ENCODE measurements around the gene ITGB1BP1. TPM values are rescaled to one million over a fixed set of nuclear protein-coding genes. Genes with fewer than 3 reads are reported as not detected.

The ITGB1BP1 gene
- total RNA-seq, 1 donor from 2014 or later, result 98.0 TPM

- Mint-ChIP-seq H3K4me1 (ENCODE audit: unreplicated experiment) (peaks cover 3% of the 10 kb centered on the region), H3K4me3 (ENCODE audit: unreplicated experiment) (no peak overlapping the region), H3K36me3 (ENCODE audit: unreplicated experiment) (peaks cover 17% of the 10 kb centered on the region), H3K9me3 (ENCODE audit: unreplicated experiment) (no peaks in the 10 kb centered on the region), H3K27ac (ENCODE audit: unreplicated experiment) (no peak overlapping the region), H3K27me3 (ENCODE audit: unreplicated experiment) (no peaks in the 10 kb centered on the region)
- TF ChIP-seq CTCF (IDR thresholded peaks at IDR 0.05), result no peak
- peak; percentile 21 for DNase-seq (ENCODE audit: extremely low spot score, unreplicated experiment)
Measured at GRCh38 chr2:9465170-9465569, 41.8 kb upstream of the ITGB1BP1 start.

GRCh38 chr2:9463698-9464034 lies 40.3 kb upstream of the ITGB1BP1 start:
- no peak overlapping the region for H3K27ac Mint-ChIP-seq (ENCODE audit: unreplicated experiment)
- TF ChIP-seq CTCF (IDR thresholded peaks at IDR 0.05), result no peak
- H3K4me3 Mint-ChIP-seq (ENCODE audit: unreplicated experiment), result no peak overlapping the region
- DNase-seq (ENCODE audit: extremely low spot score, unreplicated experiment), result peak; percentile 66
- no peaks in the 10 kb centered on the region for H3K27me3 Mint-ChIP-seq (ENCODE audit: unreplicated experiment)
- H3K36me3 Mint-ChIP-seq (ENCODE audit: unreplicated experiment), result peaks cover 21% of the 10 kb centered on the region
- peaks cover 3% of the 10 kb centered on the region for H3K4me1 Mint-ChIP-seq (ENCODE audit: unreplicated experiment)
- no peaks in the 10 kb centered on the region for H3K9me3 Mint-ChIP-seq (ENCODE audit: unreplicated experiment)

GRCh38 chr2:9462886-9463697 lies 39.8 kb upstream of the ITGB1BP1 start:
- no peak for TF ChIP-seq CTCF (IDR thresholded peaks at IDR 0.05)
- no peaks in the 10 kb centered on the region for H3K9me3 Mint-ChIP-seq (ENCODE audit: unreplicated experiment)
- H3K4me3 Mint-ChIP-seq (ENCODE audit: unreplicated experiment), result no peak overlapping the region
- H3K4me1 Mint-ChIP-seq (ENCODE audit: unreplicated experiment), result peaks cover 3% of the 10 kb centered on the region
- no peak overlapping the region for H3K27ac Mint-ChIP-seq (ENCODE audit: unreplicated experiment)
- no peaks in the 10 kb centered on the region for H3K27me3 Mint-ChIP-seq (ENCODE audit: unreplicated experiment)
- peaks cover 21% of the 10 kb centered on the region for H3K36me3 Mint-ChIP-seq (ENCODE audit: unreplicated experiment)
- DNase-seq (ENCODE audit: extremely low spot score, unreplicated experiment), result peak; percentile 34

DNA sequence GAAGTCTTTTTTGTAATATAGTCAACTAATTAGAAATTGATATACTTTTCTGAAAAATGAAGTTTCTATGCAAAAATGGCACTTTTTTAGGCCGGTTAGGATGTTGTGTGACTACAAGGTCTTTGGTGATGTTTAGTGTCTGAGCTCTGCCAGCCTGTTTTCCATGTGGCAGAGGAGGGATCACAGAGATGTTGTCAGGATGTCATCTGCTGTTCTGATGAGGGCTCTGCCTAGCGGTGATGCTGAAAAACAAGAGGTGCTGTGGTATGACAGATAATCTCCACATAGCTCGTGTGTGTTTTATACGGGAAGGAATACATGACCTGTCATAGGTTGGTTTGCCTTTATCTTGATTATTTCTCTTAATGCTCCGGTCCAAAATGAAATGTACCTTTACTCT lies 39.0 kb upstream of the ITGB1BP1 start:
- H3K4me3 Mint-ChIP-seq (ENCODE audit: unreplicated experiment), result no peak overlapping the region
- TF ChIP-seq CTCF (IDR thresholded peaks at IDR 0.05), result no peak
- H3K4me1 Mint-ChIP-seq (ENCODE audit: unreplicated experiment), result peaks cover 3% of the 10 kb centered on the region
- peaks cover 23% of the 10 kb centered on the region for H3K36me3 Mint-ChIP-seq (ENCODE audit: unreplicated experiment)
- peak; percentile 7 for DNase-seq (ENCODE audit: extremely low spot score, unreplicated experiment)
- no peaks in the 10 kb centered on the region for H3K9me3 Mint-ChIP-seq (ENCODE audit: unreplicated experiment)
- no peaks in the 10 kb centered on the region for H3K27me3 Mint-ChIP-seq (ENCODE audit: unreplicated experiment)
- no peak overlapping the region for H3K27ac Mint-ChIP-seq (ENCODE audit: unreplicated experiment)

DNA sequence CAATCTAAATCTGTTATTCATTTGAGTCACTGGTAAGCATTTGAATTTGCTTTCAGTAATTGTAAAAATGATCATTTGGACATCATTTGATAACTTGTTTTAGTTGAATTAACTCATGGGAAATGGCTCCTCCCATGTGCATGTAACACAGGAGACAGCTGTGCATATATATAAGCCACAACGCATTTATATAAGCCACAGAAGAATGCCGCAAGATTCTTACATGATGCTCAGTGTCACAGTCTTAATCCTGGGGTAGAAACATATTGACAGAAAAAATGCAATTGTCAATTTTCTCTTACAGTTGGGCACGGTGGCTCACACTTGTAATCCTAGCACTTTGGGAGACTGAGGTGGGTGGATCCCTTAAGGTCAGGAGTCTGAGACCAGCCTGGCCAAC lies 37.8 kb upstream of the ITGB1BP1 start:
- no peak for DNase-seq (ENCODE audit: extremely low spot score, unreplicated experiment)
- Mint-ChIP-seq H3K4me1 (ENCODE audit: unreplicated experiment) (no peaks in the 10 kb centered on the region), H3K4me3 (ENCODE audit: unreplicated experiment) (no peak overlapping the region), H3K9me3 (ENCODE audit: unreplicated experiment) (no peaks in the 10 kb centered on the region), H3K27me3 (ENCODE audit: unreplicated experiment) (no peaks in the 10 kb centered on the region), H3K36me3 (ENCODE audit: unreplicated experiment) (peaks cover 27% of the 10 kb centered on the region), H3K27ac (ENCODE audit: unreplicated experiment) (no peak overlapping the region)
- TF ChIP-seq CTCF (IDR thresholded peaks at IDR 0.05), result no peak

Data from osteocyte (in vitro differentiated cells).